Suprapubic skin (tissue), 4 donors: ENCODE data around the gene RAPGEF5.
"Not testable (repeated sequence)": the region's sequence is repeated elsewhere in the genome, so short reads cannot be mapped to it uniquely, and the experiment has no call there.

Experiments used
- EP300 ChIP-seq: sonication (generic); formaldehyde crosslinking; IDR thresholded peaks from one replicate; pipeline ENCODE4 v1.6.1; 2017; ENCODE audit warnings: antibody characterized with exemption
- POLR2A ChIP-seq, 2 donors: fragments of 450-650 bp; IDR thresholded peaks; one replicate each; pipeline ENCODE4 v1.6.1; 2017; ENCODE audit warnings: antibody characterized with exemption in 2 of 2, mild to moderate bottlenecking in 2 of 2, moderate library complexity in 2 of 2
- POLR2AphosphoS5 ChIP-seq, 3 donors: sonication (generic); formaldehyde crosslinking; IDR thresholded peaks; one replicate each; pipeline ENCODE4 v1.6.1; 2017; ENCODE audit warnings: antibody characterized with exemption in 3 of 3
- TF ChIP-seq, protein P1 (sequence below), 2 donors: fragments of 200-600 bp in 1 of 2; fragments of 450-650 bp in 1 of 2; sonication (generic) in 1 of 2; IDR thresholded peaks; one replicate each; pipeline ENCODE4 v1.5.1; 2016 to 2019; ENCODE audit warnings: antibody characterized with exemption in 2 of 2, mild to moderate bottlenecking in 1 of 2, moderate library complexity in 1 of 2

DNA sequence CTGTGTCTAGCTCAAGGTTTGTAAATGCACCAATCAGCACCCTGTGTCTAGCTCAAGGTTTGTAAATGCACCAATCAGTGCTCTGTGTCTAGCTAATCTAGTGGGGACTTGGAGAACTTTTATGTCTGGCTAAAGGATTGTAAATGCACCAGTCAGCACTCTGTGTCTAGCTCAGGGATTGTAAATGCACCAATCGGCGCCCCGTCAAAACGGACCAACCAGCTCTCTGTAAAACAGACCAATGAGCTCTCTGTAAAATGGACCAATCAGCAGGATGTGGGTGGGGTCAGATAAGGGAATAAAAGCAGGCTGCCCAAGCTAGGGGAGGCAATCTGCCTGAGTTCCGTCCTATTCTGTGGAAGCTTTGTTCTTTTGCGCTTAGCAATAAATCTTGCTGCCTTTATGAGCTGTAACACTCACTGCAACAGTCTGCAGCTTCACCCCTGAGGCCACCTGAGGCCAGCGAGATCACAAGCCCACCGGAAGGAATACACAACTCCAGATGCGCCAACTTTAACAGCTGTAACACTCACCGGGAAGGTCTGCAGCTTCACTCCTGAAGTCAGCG is 265.9 kb downstream of the RAPGEF5 start:
- TF ChIP-seq, protein P1, sequence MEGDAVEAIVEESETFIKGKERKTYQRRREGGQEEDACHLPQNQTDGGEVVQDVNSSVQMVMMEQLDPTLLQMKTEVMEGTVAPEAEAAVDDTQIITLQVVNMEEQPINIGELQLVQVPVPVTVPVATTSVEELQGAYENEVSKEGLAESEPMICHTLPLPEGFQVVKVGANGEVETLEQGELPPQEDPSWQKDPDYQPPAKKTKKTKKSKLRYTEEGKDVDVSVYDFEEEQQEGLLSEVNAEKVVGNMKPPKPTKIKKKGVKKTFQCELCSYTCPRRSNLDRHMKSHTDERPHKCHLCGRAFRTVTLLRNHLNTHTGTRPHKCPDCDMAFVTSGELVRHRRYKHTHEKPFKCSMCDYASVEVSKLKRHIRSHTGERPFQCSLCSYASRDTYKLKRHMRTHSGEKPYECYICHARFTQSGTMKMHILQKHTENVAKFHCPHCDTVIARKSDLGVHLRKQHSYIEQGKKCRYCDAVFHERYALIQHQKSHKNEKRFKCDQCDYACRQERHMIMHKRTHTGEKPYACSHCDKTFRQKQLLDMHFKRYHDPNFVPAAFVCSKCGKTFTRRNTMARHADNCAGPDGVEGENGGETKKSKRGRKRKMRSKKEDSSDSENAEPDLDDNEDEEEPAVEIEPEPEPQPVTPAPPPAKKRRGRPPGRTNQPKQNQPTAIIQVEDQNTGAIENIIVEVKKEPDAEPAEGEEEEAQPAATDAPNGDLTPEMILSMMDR (IDR thresholded peaks at IDR 0.05): not testable (repeated sequence)
- TF ChIP-seq POLR2A (IDR thresholded peaks at IDR 0.05); POLR2AphosphoS5 (IDR thresholded peaks at IDR 0.05); EP300: not testable (repeated sequence)
